HepG2 (cell line): ENCODE data around the gene HNRNPUL2. TPM values are rescaled to one million over a fixed set of nuclear protein-coding genes. Genes with fewer than 3 reads are reported as not detected.

ENCODE experiments used
- ATAC-seq: fragments of 200-7000 bp; cut with Tn5 transposase; 3 replicates; pipeline ENCODE4 v1.9.1; 2020; ENCODE audit warnings: mild to moderate bottlenecking, moderate library complexity
- BruUV-seq: library from RNA; stranded (reverse); fragments of 400-500 nt; replicated peaks from 2 replicates; lab custom pipeline; 2021; lab: Mats Ljungman, UMichigan
- CTCF ChIA-PET: fragments of 300-600 bp; formaldehyde crosslinking; extraction: SDS; loops from one replicate; lab custom pipeline; 2021; ENCODE audit warnings: low total read pairs, inconsistent platforms, low intra/inter-chr PET ratio; lab: Yijun Ruan, JAX
- POLR2A ChIA-PET: fragments of 350-600 bp; sonication (Branson Sonifier 250); formaldehyde crosslinking; loops from one replicate; lab custom pipeline; 2020; ENCODE audit warnings: antibody characterized with exemption, inconsistent platforms; lab: Yijun Ruan, JAX
- DNase-seq: peaks from one replicate; pipeline ENCODE4 v3.0.0-alpha.2; 2015; ENCODE audit warnings: low spot score
- FAIRE-seq: peaks from 3 replicates; lab custom pipeline; 2011; peaks lifted over from hg19 to GRCh38; lab: Jason Lieb, UNC
- H2AFZ ChIP-seq: one replicate; pipeline ENCODE4 v1.6.1; 2011; ENCODE audit warnings: low read length, inconsistent platforms
- H3K27ac ChIP-seq: fragments of 300-600 bp; 3 replicates; pipeline ENCODE4 v1.8.0; 2011; ENCODE audit warnings: mixed run types, mild to moderate bottlenecking, mixed read lengths, low read length, inconsistent platforms; ENCODE audit not compliant: insufficient read depth; ENCODE audit errors: extremely low read length
- H3K27me3 ChIP-seq, 2 experiments: fragments of 200-600 bp in 1 of 2; 2 replicates in 1 of 2; 3 replicates in 1 of 2; pipeline versions ENCODE4 v1.6.0 to v1.8.0; 2011; ENCODE audit warnings: low read length in 2 of 2, mild to moderate bottlenecking in 2 of 2, moderate library complexity in 2 of 2, inconsistent platforms in 1 of 2; ENCODE audit not compliant: insufficient read depth in 2 of 2, control insufficient read depth in 1 of 2
- H3K36me3 ChIP-seq, 2 experiments: fragments of 200-600 bp in 1 of 2; replicated peaks in 1 of 2; 2 replicates in 1 of 2; 3 replicates in 1 of 2; pipeline versions ENCODE4 v1.5.1 to v1.8.0; 2011; ENCODE audit warnings: low read length in 2 of 2, inconsistent platforms in 1 of 2; ENCODE audit not compliant: insufficient read depth in 2 of 2, control insufficient read depth in 1 of 2
- H3K4me1 ChIP-seq: 2 replicates; pipeline ENCODE4 v1.5.1; 2012; ENCODE audit warnings: low read length, inconsistent platforms; ENCODE audit not compliant: insufficient read depth
- H3K4me2 ChIP-seq: 2 replicates; pipeline ENCODE4 v1.6.0; 2011; ENCODE audit warnings: low read depth, low read length, inconsistent platforms
- H3K4me3 ChIP-seq, 3 experiments: fragments of 200-600 bp in 1 of 3; sonication (generic), shearing (Covaris generic) in 1 of 3; replicated peaks in 1 of 3; 2 replicates each; pipeline ENCODE4 v1.5.1; 2011 to 2016; ENCODE audit warnings: low read length in 3 of 3, inconsistent platforms in 2 of 3, low read depth in 2 of 3, mild to moderate bottlenecking in 2 of 3, control low read depth in 1 of 3, mixed read lengths in 1 of 3; ENCODE audit not compliant: insufficient read depth in 1 of 3
- H3K79me2 ChIP-seq: one replicate; pipeline ENCODE4 v1.6.1; 2011; ENCODE audit warnings: low read length, inconsistent platforms; ENCODE audit not compliant: insufficient read depth
- H3K9ac ChIP-seq: 2 replicates; pipeline ENCODE4 v1.6.0; 2011; ENCODE audit warnings: mild to moderate bottlenecking, low read depth, low read length, inconsistent platforms; ENCODE audit not compliant: insufficient read depth
- H3K9me3 ChIP-seq: 2 replicates; pipeline ENCODE4 v1.5.1; 2012; ENCODE audit warnings: mild to moderate bottlenecking, low read length
- H4K20me1 ChIP-seq: 2 replicates; pipeline ENCODE4 v1.6.0; 2011; ENCODE audit warnings: inconsistent platforms, mild to moderate bottlenecking, low read length, moderate library complexity; ENCODE audit not compliant: insufficient read depth
- GATAD2A ChIP-seq: IDR thresholded peaks from 2 replicates; pipeline ENCODE4 v1.6.1; 2016
- GZF1 ChIP-seq: sonication (generic); formaldehyde crosslinking; IDR thresholded peaks from 2 replicates; pipeline ENCODE4 v1.5.1; 2020; ENCODE audit warnings: mild to moderate bottlenecking, missing genetic modification reagents
- MED8 ChIP-seq: sonication (generic); formaldehyde crosslinking; IDR thresholded peaks from 2 replicates; pipeline ENCODE4 v1.8.1; 2023; ENCODE audit warnings: mild to moderate bottlenecking, missing genetic modification reagents; ENCODE audit not compliant: insufficient replicate concordance
- MTERF4 ChIP-seq: sonication (generic); formaldehyde crosslinking; IDR thresholded peaks from 2 replicates; pipeline ENCODE4 v1.8.0; 2023; ENCODE audit warnings: mild to moderate bottlenecking, missing genetic modification reagents
- NFYB ChIP-seq: sonication (generic); formaldehyde crosslinking; IDR thresholded peaks from 2 replicates; pipeline ENCODE4 v1.4.0; 2020; ENCODE audit warnings: missing genetic modification reagents
- NPAS2 ChIP-seq: sonication (generic); formaldehyde crosslinking; IDR thresholded peaks from 2 replicates; pipeline ENCODE4 v1.8.0; 2022; ENCODE audit warnings: mild to moderate bottlenecking, missing genetic modification reagents, borderline replicate concordance
- SMARCC2 ChIP-seq: fragments of 450-650 bp; IDR thresholded peaks from 2 replicates; pipeline ENCODE4 v1.6.1; 2017; ENCODE audit warnings: antibody characterized with exemption, mild to moderate bottlenecking
- ZNF232 ChIP-seq: sonication (generic); formaldehyde crosslinking; IDR thresholded peaks from 2 replicates; pipeline ENCODE4 v1.4.0; 2020; ENCODE audit warnings: missing genetic modification reagents, borderline replicate concordance
- ZNF543 ChIP-seq: sonication (generic); formaldehyde crosslinking; IDR thresholded peaks from 2 replicates; pipeline ENCODE4 v1.4.0; 2020; ENCODE audit warnings: mild to moderate bottlenecking, missing genetic modification reagents
- ZNF546 ChIP-seq: sonication (generic); formaldehyde crosslinking; conservative IDR thresholded peaks from 2 replicates; pipeline ENCODE4 v1.8.1; 2023; ENCODE audit warnings: mild to moderate bottlenecking, missing genetic modification reagents
- ZNF644 ChIP-seq: IDR thresholded peaks from 2 replicates; pipeline ENCODE4 v1.6.1; 2016; ENCODE audit warnings: low read depth
- ZNF879 ChIP-seq: sonication (generic); formaldehyde crosslinking; IDR thresholded peaks from 2 replicates; pipeline ENCODE4 v1.8.1; 2023; ENCODE audit warnings: missing genetic modification reagents
- whole genome bisulfite sequencing: methylation state at CpG from one replicate; pipeline ENCODE4 v1.1.6; 2017; ENCODE audit warnings: low lambda C conversion rate; 5-methylcytosine and 5-hydroxymethylcytosine counted together
- in situ Hi-C: cut with HindIII; loops from 2 replicates; pipeline ENCODE4 v1.10.0; 2017; ENCODE audit warnings: low pct_unique_long_range_greater_than_20kb; ENCODE audit not compliant: extremely low pct_ligation_motif_present
- intact Hi-C: fragments of 100-400 bp; cut with micrococcal nuclease; formaldehyde crosslinking; loops from one replicate; pipeline ENCODE4 v1.10.0; 2022; ENCODE audit not compliant: unreplicated experiment
- polyA plus RNA-seq, 8 experiments: library from polyadenylated mRNA; depleted of rRNA in 3 of 8; stranded (reverse) in 7 of 8; unstranded in 1 of 8; fragments of >200 nt; fragmentation: Illumina TruSeq in 4 of 8; extraction: Trizol in 4 of 8; gene quantifications; 2 replicates each; pipeline versions ENCODE4 v1.2.1 to v1.2.3, GENCODE V29; 2011 to 2016; ENCODE audit warnings: low read depth in 4 of 8, missing spikeins in 1 of 8, mixed read lengths in 1 of 8; ENCODE audit not compliant: insufficient read depth in 1 of 8
- total RNA-seq, 5 experiments: library from RNA; depleted of rRNA; stranded (reverse); fragments of >200 nt; fragmentation: Illumina TruSeq; extraction: Trizol; gene quantifications; 2 replicates each; pipeline ENCODE4 v1.2.3, GENCODE V29; 2016; ENCODE audit warnings: low read depth in 1 of 5

The HNRNPUL2 gene
- total and polyA plus RNA-seq, 2 of the 13 experiments (the other 11 are each of a cell fraction or from before 2014, with no cell fraction given), result 8.4 to 9.6 TPM

DNA sequence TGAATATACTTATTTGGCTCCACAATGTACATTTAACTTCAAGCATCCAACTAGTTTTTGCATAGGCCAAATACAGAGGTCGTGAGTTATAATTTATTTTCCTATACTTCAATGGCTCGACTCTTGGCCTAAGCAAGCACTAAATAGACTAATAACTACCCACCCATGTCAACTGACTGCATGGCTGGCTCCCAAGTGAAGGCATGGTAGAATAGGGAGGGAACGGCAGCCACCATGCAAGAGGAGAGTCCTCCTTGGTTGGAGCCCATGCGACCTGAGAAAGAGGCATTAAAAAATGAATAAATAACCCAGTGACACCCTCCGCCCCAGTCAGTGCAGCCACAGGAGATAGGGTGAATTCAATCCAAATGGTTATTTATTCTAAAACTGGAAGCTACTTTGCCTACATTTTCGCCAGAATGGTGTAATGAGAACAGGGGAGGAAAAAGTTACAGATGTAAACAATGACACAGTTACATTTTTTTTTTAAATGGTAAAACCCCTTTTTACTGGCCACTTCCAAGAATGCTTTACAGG lies 14.9 kb downstream of the HNRNPUL2 start:
- H3K9me3 ChIP-seq, result no peaks in the 10 kb centered on the region
- H3K4me3 ChIP-seq, result no peak overlapping the region
- BruUV-seq, result no TSS peak
- H2AFZ ChIP-seq, result no peak overlapping the region
- intact Hi-C loops (no loop called here), in situ Hi-C loops (no loop called here)
- H3K79me2 ChIP-seq, result peaks cover 5% of the 10 kb centered on the region
- peaks cover 28 to 80% of the 10 kb centered on the region in 2 experiments for H3K36me3 ChIP-seq
- no peaks in the 10 kb centered on the region for H3K4me1 ChIP-seq
- CTCF ChIA-PET, result no interaction called here
- no peak overlapping the region for H3K4me2 ChIP-seq
- H4K20me1 ChIP-seq, result no peaks in the 10 kb centered on the region; the same call in 1 of the 2 replicates
- POLR2A ChIA-PET, result no interaction called here
- H3K9ac ChIP-seq, result no peak overlapping the region
- no peak for DNase-seq
- ATAC-seq, result no peak
- FAIRE-seq, result no peak
- 96% methylated on average over 6 of the region's 6 CpGs for WGBS
- no peaks in the 10 kb centered on the region for H3K27me3 ChIP-seq
- H3K27ac ChIP-seq, result no peak overlapping the region
- TF ChIP-seq ZNF232 (CRISPR knock-in tag) (no peak), ZNF543 (CRISPR knock-in tag) (no peak), NFYB (no peak), GATAD2A (CRISPR knock-in tag) (no peak), ZNF546 (CRISPR knock-in tag) (no peak)

DNA sequence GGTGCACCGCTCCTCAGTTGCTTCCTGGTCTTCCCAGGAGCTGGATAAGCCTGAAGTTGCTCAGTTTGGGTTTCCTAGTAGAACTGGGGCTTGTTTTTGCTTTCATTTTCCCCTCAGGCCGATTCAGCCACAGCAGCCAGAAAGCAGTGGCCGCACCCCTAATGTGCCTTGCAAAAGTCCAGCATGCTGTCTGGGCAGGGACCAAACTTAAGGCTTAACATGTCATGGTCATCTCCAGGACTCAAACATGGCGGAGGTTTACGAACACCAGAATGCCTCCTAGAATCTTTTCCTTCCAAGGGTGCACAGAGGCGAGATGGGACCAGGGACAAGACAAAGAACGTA lies 17.3 kb downstream of the HNRNPUL2 start:
- POLR2A ChIA-PET, result no interaction called here
- TF ChIP-seq NPAS2 (CRISPR knock-in tag) (no peak), ZNF879 (CRISPR knock-in tag) (no peak), GZF1 (CRISPR knock-in tag) (no peak), MTERF4 (no peak), ZNF644 (CRISPR knock-in tag) (no peak), SMARCC2 (no peak), MED8 (CRISPR knock-in tag) (no peak)

More for the DNA sequence above, 17.3 kb downstream of the HNRNPUL2 start:
- CTCF ChIA-PET, result no interaction called here
- no peaks in the 10 kb centered on the region for H3K9me3 ChIP-seq
- no peak overlapping the region for H3K4me3 ChIP-seq
- H3K9ac ChIP-seq, result no peak overlapping the region
- ATAC-seq (no peak), DNase-seq (no peak), FAIRE-seq (no peak)
- no peak overlapping the region for H3K27ac ChIP-seq
- no peak overlapping the region for H3K4me2 ChIP-seq
- H2AFZ ChIP-seq, result no peak overlapping the region
- H3K79me2 ChIP-seq, result no peaks in the 10 kb centered on the region
- H3K4me1 ChIP-seq, result peaks cover 16% of the 10 kb centered on the region
- WGBS, result 98% methylated on average over 7 of the region's 7 CpGs
- intact Hi-C loops (no loop called here), in situ Hi-C loops (no loop called here)
- BruUV-seq, result no TSS peak
- no peaks in the 10 kb centered on the region for H3K27me3 ChIP-seq
- peaks cover 6% of the 10 kb centered on the region; the same call in 1 of the 2 replicates for H4K20me1 ChIP-seq
- H3K36me3 ChIP-seq, result peaks cover 14 to 57% of the 10 kb centered on the region in 2 experiments
